Activated CD8-positive, alpha-beta memory T cell treated with anti-CD3 and anti-CD28 coated beads for 36 hours (primary cell): ENCODE measurements around the gene SLC13A3. TPM values are rescaled to one million over a fixed set of nuclear protein-coding genes. Genes with fewer than 3 reads are reported as not detected.

ENCODE experiments used
- CTCF ChIA-PET: fragments of 350-600 bp; sonication (Branson Sonifier 250); formaldehyde crosslinking; loops from one replicate; lab custom pipeline; 2021; ENCODE audit warnings: antibody characterized with exemption; lab: Charles Lee
- POLR2A ChIA-PET: fragments of 350-600 bp; sonication (Branson Sonifier 250); formaldehyde crosslinking; loops from one replicate; lab custom pipeline; 2021; ENCODE audit warnings: antibody characterized with exemption; lab: Charles Lee
- total RNA-seq, 2 experiments: library from RNA; stranded (reverse); gene quantifications; one replicate each; pipeline ENCODE4 v1.2.3, GENCODE V29; 2021

The SLC13A3 gene
- total RNA-seq, 2 experiments from 2014 or later = not detected

GRCh38 chr20:46530640-46531039 is 120.6 kb downstream of the SLC13A3 start:
- ChIA-PET CTCF (no interaction called here), POLR2A (no interaction called here)

- POLR2A ChIA-PET = no interaction called here
- CTCF ChIA-PET = interaction anchor here (1.0 to 3.9 kb wide), 2 partner anchors 158 to 166 kb away, joined by 4 to 23 read pairs; partner anchors contain the start of gene TP53RK
Observed at GRCh38 chr20:46523696-46524328, 127.4 kb downstream of the SLC13A3 start.

- ChIA-PET POLR2A (no interaction called here), CTCF (interaction anchor here (0.5 to 3.9 kb wide), 4 partner anchors 158 to 527 kb away, joined by 3 to 23 read pairs (median 5); partner anchors contain the start of gene TP53RK)
Observed at GRCh38 chr20:46523108-46523507, 128.2 kb downstream of the SLC13A3 start.

- ChIA-PET CTCF (interaction anchor here (0.8 to 3.9 kb wide), 4 partner anchors 30 to 167 kb away, joined by 3 to 23 read pairs (median 4); partner anchors contain the start of gene OCSTAMP), POLR2A (no interaction called here)
Observed at GRCh38 chr20:46520976-46521579, 130.2 kb downstream of the SLC13A3 start.

- ChIA-PET CTCF (interaction anchor here (0.7 to 1.0 kb wide), 3 partner anchors 54 to 161 kb away, joined by 3 to 5 read pairs (median 3); no protein-coding TSS in a partner anchor), POLR2A (no interaction called here)
Observed at GRCh38 chr20:46520540-46520939, 130.7 kb downstream of the SLC13A3 start.

GRCh38 chr20:46519471-46520068 is 131.7 kb downstream of the SLC13A3 start:
- ChIA-PET POLR2A (no interaction called here), CTCF (interaction anchor here (0.7 to 1.0 kb wide), 2 partner anchors 156 to 162 kb away, joined by 3 to 5 read pairs; no protein-coding TSS in a partner anchor)

- ChIA-PET POLR2A (interaction anchor here (1.6 kb wide), 1 partner anchor 40 kb away, joined by 4 read pairs; no protein-coding TSS in a partner anchor), CTCF (interaction anchor here (1.2 to 2.2 kb wide), 4 partner anchors 29 to 167 kb away, joined by 3 to 7 read pairs (median 5); no protein-coding TSS in a partner anchor)
Observed at GRCh38 chr20:46512943-46513844, 138.1 kb downstream of the SLC13A3 start, which contains the start of gene ZNF334. Gene ZNF334 (minus strand): TSS chr20:46513559. CDS start chr20:46512102, 1,457 bp downstream.

GRCh38 chr20:46509523-46509922 is 141.7 kb downstream of the SLC13A3 start:
- POLR2A ChIA-PET = no interaction called here
- CTCF ChIA-PET = interaction anchor here (1.5 kb wide), 1 partner anchor 172 kb away, joined by 3 read pairs; no protein-coding TSS in a partner anchor

Other genes starting within 250 kb of the SLC13A3 start
- 10 to 100 TPM; 56.4 to 56.5 TPM for gene ELMO2, start 244.8 kb downstream of the SLC13A3 start, total RNA-seq
- 1 to 10 TPM; 2.3 to 2.6 TPM for gene ZNF334, start 137.9 kb downstream of the SLC13A3 start, total RNA-seq
- gene OCSTAMP, start 100.8 kb downstream of the SLC13A3 start, total RNA-seq = under 1 TPM in 1 of 2 experiments, not detected in 1; 0.11 TPM
- gene TP53RK, start 38.0 kb upstream of the SLC13A3 start, total RNA-seq = 10 to 100 TPM; 18.6 to 18.7 TPM
- under 1 TPM in 1 of 2 experiments, not detected in 1; 0.04 TPM for gene SLC2A10, start 58.2 kb upstream of the SLC13A3 start, total RNA-seq
- not detected for gene EYA2, start 243.4 kb upstream of the SLC13A3 start, total RNA-seq